Neural progenitor cell (in vitro differentiated cells): ENCODE results near the gene RPS16. TPM values are rescaled to one million over a fixed set of nuclear protein-coding genes. Genes with fewer than 3 reads are reported as not detected.
A peak's percentile ranks its signal among the peaks of the same experiment; 100 is the strongest.

Experiments used
- DNase-seq: peaks from one replicate; pipeline ENCODE4 v3.0.0-alpha.2; 2016; ENCODE audit warnings: low spot score
- H2AFZ ChIP-seq: fragments of 200-600 bp; sonication (generic); replicated peaks from 2 replicates; pipeline ENCODE4 v1.6.1; 2016; ENCODE audit warnings: antibody characterized with exemption
- H3F3A ChIP-seq: fragments of 200-600 bp; sonication (generic); 2 replicates; pipeline ENCODE4 v1.6.1; 2016; ENCODE audit warnings: antibody characterized with exemption, low read depth
- H3K27ac ChIP-seq: fragments of 200-600 bp; sonication (generic); 2 replicates; pipeline ENCODE4 v1.5.1; 2016; ENCODE audit warnings: mild to moderate bottlenecking
- H3K27me3 ChIP-seq: fragments of 200-600 bp; sonication (generic); 2 replicates; pipeline ENCODE4 v1.6.1; 2016; ENCODE audit warnings: mild to moderate bottlenecking, moderate library complexity
- H3K36me3 ChIP-seq: fragments of 200-600 bp; sonication (generic); 2 replicates; pipeline ENCODE4 v1.5.1; 2016
- H3K4me1 ChIP-seq: fragments of 200-600 bp; sonication (generic); 2 replicates; pipeline ENCODE4 v1.6.1; 2016; ENCODE audit warnings: mixed run types
- H3K4me2 ChIP-seq: fragments of 200-600 bp; sonication (generic); 2 replicates; pipeline ENCODE4 v1.6.1; 2016
- H3K4me3 ChIP-seq: fragments of 200-600 bp; sonication (generic); 2 replicates; pipeline ENCODE4 v1.5.1; 2016
- H3K79me2 ChIP-seq: fragments of 200-600 bp; sonication (generic); 2 replicates; pipeline ENCODE4 v1.6.1; 2016; ENCODE audit warnings: low read depth
- H3K9ac ChIP-seq: fragments of 200-600 bp; sonication (generic); 2 replicates; pipeline ENCODE4 v1.6.1; 2016
- H3K9me3 ChIP-seq: fragments of 200-600 bp; sonication (generic); 2 replicates; pipeline ENCODE4 v1.5.1; 2016; ENCODE audit warnings: low read depth
- H4K20me1 ChIP-seq: fragments of 200-600 bp; sonication (generic); 2 replicates; pipeline ENCODE4 v1.6.1; 2016; ENCODE audit warnings: low read depth
- H3K27ac Mint-ChIP-seq: 3 replicates; pipeline ENCODE4 v1.8.0; 2021; ENCODE audit warnings: mixed read lengths
- H3K27me3 Mint-ChIP-seq: 2 replicates; pipeline ENCODE4 v1.8.0; 2022; ENCODE audit warnings: low read depth, mild to moderate bottlenecking, inconsistent platforms, moderate library complexity, mixed read lengths; ENCODE audit not compliant: insufficient read depth
- H3K36me3 Mint-ChIP-seq: 3 replicates; pipeline ENCODE4 v1.8.0; 2021; ENCODE audit warnings: mixed read lengths
- H3K4me1 Mint-ChIP-seq: 3 replicates; pipeline ENCODE4 v1.8.0; 2021; ENCODE audit warnings: mixed read lengths
- H3K4me3 Mint-ChIP-seq: 3 replicates; pipeline ENCODE4 v1.8.0; 2021; ENCODE audit warnings: mild to moderate bottlenecking, moderate library complexity, mixed read lengths
- H3K9me3 Mint-ChIP-seq: 3 replicates; pipeline ENCODE4 v1.8.0; 2020; ENCODE audit warnings: mixed read lengths
- EZH2 ChIP-seq: fragments of 200-600 bp; sonication (generic); IDR thresholded peaks from 2 replicates; pipeline ENCODE4 v1.6.1; 2017; ENCODE audit warnings: antibody characterized with exemption, mild to moderate bottlenecking, moderate library complexity
- EZH2phosphoT487 ChIP-seq: fragments of 200-600 bp; sonication (generic); IDR thresholded peaks from 2 replicates; pipeline ENCODE4 v1.6.1; 2017; ENCODE audit warnings: antibody characterized with exemption
- total RNA-seq: library from RNA; depleted of rRNA; stranded (reverse); fragments of >200 nt; gene quantifications from 2 replicates; pipeline ENCODE4 v1.2.3, GENCODE V29; 2015; ENCODE audit warnings: low replicate concordance
- TF ChIP-seq, protein P1 (sequence below): fragments of 200-600 bp; sonication (generic); IDR thresholded peaks from 2 replicates; pipeline ENCODE4 v1.5.1; 2017; ENCODE audit warnings: antibody characterized with exemption, mild to moderate bottlenecking

Gene RPS16
- total RNA-seq, 1 donor from 2014 or later: 94.8 TPM

DNA sequence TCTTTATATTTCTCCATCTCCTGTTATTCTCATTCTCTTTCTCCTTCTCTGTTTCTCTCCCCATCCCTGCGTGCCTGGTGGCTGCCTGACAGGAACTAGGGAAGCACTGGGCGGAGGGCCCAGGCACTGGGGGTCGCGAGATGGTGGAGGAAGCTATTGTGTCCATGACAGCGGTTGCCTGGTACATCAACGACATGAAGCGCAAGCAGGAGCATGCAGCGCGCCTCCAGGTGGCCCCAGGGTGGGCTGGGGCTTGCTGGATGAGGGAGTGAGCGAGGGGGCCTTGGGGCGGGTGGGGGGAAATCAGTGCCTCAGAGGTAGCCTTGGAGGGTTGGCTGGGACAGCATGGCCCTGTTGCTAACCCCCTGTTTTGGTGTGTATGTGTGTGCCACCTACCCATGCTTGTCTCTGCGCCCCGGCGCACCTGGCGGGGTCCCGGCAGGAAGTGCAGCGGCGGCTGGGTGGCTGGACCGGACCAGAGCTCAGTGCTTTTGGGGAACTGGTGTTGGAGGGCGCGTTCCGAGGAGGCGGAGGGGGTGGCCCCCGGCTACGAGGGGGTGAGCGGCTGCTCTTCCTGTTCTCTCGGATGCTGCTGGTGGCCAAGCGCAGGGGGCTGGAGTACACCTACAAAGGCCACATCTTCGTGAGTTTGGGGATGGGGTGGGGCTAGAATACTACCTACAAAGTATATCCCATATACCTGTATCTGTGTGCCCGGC lies 18.1 kb downstream of the RPS16 start:
- Histone ChIP-seq H4K20me1 (peaks cover 34% of the 10 kb centered on the region), H2AFZ (no peak overlapping the region), H3K79me2 (peaks cover 41% of the 10 kb centered on the region), H3K4me1 (peaks cover 11% of the 10 kb centered on the region), H3K27ac (no peak overlapping the region), H3K9ac (no peak overlapping the region), H3F3A (peaks cover 15% of the 10 kb centered on the region), H3K36me3 (no peaks in the 10 kb centered on the region), H3K9me3 (no peaks in the 10 kb centered on the region), H3K4me2 (no peak overlapping the region), H3K4me3 (no peak overlapping the region), H3K27me3 (no peaks in the 10 kb centered on the region)
- peaks cover 18% of the 10 kb centered on the region for H3K36me3 Mint-ChIP-seq
- no peak for DNase-seq
- TF ChIP-seq EZH2: no peak
- TF ChIP-seq EZH2phosphoT487: no peak
- TF ChIP-seq, protein P1, sequence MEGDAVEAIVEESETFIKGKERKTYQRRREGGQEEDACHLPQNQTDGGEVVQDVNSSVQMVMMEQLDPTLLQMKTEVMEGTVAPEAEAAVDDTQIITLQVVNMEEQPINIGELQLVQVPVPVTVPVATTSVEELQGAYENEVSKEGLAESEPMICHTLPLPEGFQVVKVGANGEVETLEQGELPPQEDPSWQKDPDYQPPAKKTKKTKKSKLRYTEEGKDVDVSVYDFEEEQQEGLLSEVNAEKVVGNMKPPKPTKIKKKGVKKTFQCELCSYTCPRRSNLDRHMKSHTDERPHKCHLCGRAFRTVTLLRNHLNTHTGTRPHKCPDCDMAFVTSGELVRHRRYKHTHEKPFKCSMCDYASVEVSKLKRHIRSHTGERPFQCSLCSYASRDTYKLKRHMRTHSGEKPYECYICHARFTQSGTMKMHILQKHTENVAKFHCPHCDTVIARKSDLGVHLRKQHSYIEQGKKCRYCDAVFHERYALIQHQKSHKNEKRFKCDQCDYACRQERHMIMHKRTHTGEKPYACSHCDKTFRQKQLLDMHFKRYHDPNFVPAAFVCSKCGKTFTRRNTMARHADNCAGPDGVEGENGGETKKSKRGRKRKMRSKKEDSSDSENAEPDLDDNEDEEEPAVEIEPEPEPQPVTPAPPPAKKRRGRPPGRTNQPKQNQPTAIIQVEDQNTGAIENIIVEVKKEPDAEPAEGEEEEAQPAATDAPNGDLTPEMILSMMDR: no peak
- H3K27me3 Mint-ChIP-seq: peaks cover 2% of the 10 kb centered on the region
- H3K4me3 Mint-ChIP-seq: no peak overlapping the region
- no peak overlapping the region for H3K27ac Mint-ChIP-seq
- H3K4me1 Mint-ChIP-seq: peaks cover 25% of the 10 kb centered on the region
- H3K9me3 Mint-ChIP-seq: no peaks in the 10 kb centered on the region

DNA sequence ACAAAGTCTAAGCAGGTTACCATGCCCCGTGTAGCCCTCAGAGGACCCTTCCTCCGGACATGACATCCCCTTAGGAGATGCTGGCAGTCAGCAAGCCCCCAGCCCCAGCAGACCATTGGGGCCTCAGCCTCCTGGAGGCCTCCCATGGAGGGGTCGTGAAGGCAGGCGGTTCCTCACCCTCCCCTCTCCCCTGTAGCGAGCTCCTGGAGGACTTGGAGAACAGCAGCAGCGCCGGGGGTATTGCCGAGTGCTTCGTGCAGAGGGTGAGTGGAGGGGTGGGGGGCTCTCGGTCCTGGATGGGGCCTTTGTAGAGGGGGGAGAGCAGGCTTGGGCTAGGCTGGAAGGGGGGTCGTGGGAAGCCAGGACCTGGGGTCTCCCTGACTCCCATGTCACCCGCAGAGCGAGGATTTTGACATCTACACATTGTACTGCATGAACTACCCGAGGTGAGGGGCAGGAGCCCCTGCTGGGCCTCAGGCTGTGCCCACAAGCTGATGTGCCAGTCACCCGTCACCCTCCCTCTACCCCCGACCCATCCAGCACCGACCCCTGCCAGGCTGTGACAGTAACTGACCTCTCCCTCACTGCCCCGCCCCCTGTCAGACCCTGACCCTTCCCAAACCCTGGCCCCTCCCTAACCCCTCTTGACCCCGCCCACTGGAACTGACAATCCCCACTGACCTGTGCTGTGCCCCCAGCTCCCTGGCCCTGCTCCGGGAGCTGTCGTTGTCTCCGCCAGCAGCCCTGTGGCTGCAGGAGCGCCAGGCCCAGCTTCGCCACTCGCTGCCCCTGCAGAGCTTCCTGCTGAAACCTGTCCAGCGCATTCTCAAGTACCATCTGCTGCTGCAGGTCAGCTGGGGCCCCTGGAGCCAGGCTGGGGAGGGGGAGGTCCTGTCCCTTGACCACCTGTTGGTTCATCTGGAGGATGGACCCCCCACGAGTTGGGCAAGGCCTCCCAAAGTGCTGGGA lies 19.3 kb downstream of the RPS16 start:
- Mint-ChIP-seq H3K27ac (no peak overlapping the region), H3K9me3 (peaks cover 4% of the 10 kb centered on the region), H3K36me3 (peaks cover 18% of the 10 kb centered on the region), H3K4me3 (no peak overlapping the region), H3K4me1 (peaks cover 31% of the 10 kb centered on the region), H3K27me3 (peaks cover 10% of the 10 kb centered on the region)
- Histone ChIP-seq H3K9me3 (no peaks in the 10 kb centered on the region), H3K9ac (no peak overlapping the region), H3K4me1 (peaks cover 11% of the 10 kb centered on the region), H3K79me2 (peaks cover 41% of the 10 kb centered on the region), H2AFZ (no peak overlapping the region), H3K4me3 (no peak overlapping the region), H3K4me2 (no peak overlapping the region), H4K20me1 (peaks cover 34% of the 10 kb centered on the region), H3K36me3 (no peaks in the 10 kb centered on the region), H3F3A (peaks cover 15% of the 10 kb centered on the region), H3K27ac (no peak overlapping the region), H3K27me3 (no peaks in the 10 kb centered on the region)
- TF ChIP-seq, protein P1: no peak
- TF ChIP-seq EZH2 (no peak), EZH2phosphoT487 (no peak)
- peak; percentile 38 for DNase-seq

DNA sequence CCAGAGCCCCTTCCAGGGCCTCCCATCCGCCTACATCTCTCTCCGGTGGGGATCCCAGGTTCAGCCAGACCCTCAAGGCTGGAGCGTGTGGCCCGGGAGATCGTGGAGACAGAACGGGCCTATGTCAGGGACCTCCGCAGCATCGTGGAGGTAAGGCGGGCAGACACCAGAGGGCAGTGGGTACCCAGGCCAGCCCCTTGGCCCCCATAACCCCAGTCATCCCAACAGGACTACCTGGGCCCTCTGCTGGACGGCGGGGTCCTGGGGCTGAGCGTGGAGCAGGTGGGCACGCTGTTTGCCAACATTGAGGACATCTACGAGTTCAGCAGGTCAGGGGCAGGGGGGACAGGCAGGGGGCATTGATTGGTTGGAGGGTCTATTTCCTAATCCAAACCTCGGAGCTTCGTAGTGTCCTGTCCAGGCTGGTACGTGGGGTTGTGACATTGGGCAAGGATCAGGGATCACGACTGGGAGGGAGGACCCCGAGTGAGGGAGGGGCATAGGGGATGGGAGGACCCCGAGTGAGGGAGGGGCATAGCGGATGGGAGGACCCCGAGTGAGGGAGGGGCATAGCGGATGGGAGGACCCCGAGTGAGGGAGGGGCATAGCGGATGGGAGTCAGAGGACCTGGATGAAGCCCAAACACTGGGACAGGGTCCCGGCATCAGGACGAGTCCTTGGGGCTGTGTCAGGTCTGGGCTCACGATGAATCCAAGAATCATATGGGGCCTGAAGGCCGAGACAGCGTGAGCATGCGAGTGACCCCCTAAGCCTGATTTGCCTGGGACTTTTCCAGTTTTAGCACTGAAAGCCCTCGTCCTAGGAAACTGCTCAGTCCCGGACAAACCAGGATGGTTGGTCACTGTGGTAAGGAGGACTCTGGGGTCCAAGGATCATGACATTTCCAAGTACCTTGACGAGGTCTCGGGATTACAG lies 20.4 kb downstream of the RPS16 start:
- TF ChIP-seq, protein P1: peak; percentile 21
- no peak for TF ChIP-seq EZH2phosphoT487
- Histone ChIP-seq H3K9ac (no peak overlapping the region), H3K4me2 (peak overlapping the region; percentile 86), H3K4me3 (no peak overlapping the region), H4K20me1 (peaks cover 34% of the 10 kb centered on the region), H3K27me3 (no peaks in the 10 kb centered on the region), H3K79me2 (peaks cover 41% of the 10 kb centered on the region), H3F3A (peaks cover 25% of the 10 kb centered on the region), H3K36me3 (no peaks in the 10 kb centered on the region), H3K27ac (no peak overlapping the region), H3K9me3 (no peaks in the 10 kb centered on the region), H2AFZ (no peak overlapping the region), H3K4me1 (peaks cover 20% of the 10 kb centered on the region)
- Mint-ChIP-seq H3K27ac (no peak overlapping the region), H3K9me3 (peaks cover 4% of the 10 kb centered on the region), H3K4me3 (peak overlapping the region; percentile 78), H3K4me1 (peaks cover 42% of the 10 kb centered on the region), H3K27me3 (peaks cover 15% of the 10 kb centered on the region), H3K36me3 (peaks cover 18% of the 10 kb centered on the region)
- DNase-seq: no peak
